NCI-H82 treated with DMSO at 0.1 percent for 48 hours (cell line): Measurements from ENCODE around the gene ZFP36.
"Not testable (repeated sequence)": the region's sequence is repeated elsewhere in the genome, so short reads cannot be mapped to it uniquely, and the experiment has no call there.

Experiments
- DNase-seq: peaks from one replicate; lab custom pipeline; 2025; ENCODE audit not compliant: unreplicated experiment; lab: John Stamatoyannopoulos, UW

The ZFP36 gene

GRCh38 chr19:39406656-39407409 is at the start of gene ZFP36:
TSS of gene ZFP36 (plus strand) at chr19:39406847. CDS start at chr19:39406905, 58 bp downstream.
- DNase-seq: no peak

GRCh38 chr19:39359026-39359425 is 47.6 kb upstream of the ZFP36 start:
- no peak for DNase-seq

- DNase-seq: no peak
Observed at GRCh38 chr19:39360599-39360998, 46.0 kb upstream of the ZFP36 start.

GRCh38 chr19:39362682-39363657 is 43.7 kb upstream of the ZFP36 start:
- DNase-seq: no peak

GRCh38 chr19:39363901-39364457 is 42.7 kb upstream of the ZFP36 start:
- DNase-seq: no peak

GRCh38 chr19:39365531-39365930 is 41.1 kb upstream of the ZFP36 start:
- no peak for DNase-seq

GRCh38 chr19:39369200-39369599 is 37.4 kb upstream of the ZFP36 start:
- DNase-seq: no peak

GRCh38 chr19:39370735-39371134 is 35.9 kb upstream of the ZFP36 start:
- DNase-seq: no peak

- no peak for DNase-seq
Observed at GRCh38 chr19:39372047-39372802, 34.4 kb upstream of the ZFP36 start.

GRCh38 chr19:39372941-39373340 is 33.7 kb upstream of the ZFP36 start:
- no peak for DNase-seq

- no peak for DNase-seq
Observed at GRCh38 chr19:39375929-39376328, 30.7 kb upstream of the ZFP36 start.

GRCh38 chr19:39377373-39378362 is 29.0 kb upstream of the ZFP36 start:
- DNase-seq: no peak

GRCh38 chr19:39379366-39379765 is 27.3 kb upstream of the ZFP36 start:
- not testable (repeated sequence) for DNase-seq

GRCh38 chr19:39379865-39380396 is 26.7 kb upstream of the ZFP36 start:
- no peak for DNase-seq

GRCh38 chr19:39380521-39381502 is 25.8 kb upstream of the ZFP36 start:
- no peak for DNase-seq

GRCh38 chr19:39381910-39382611 is 24.6 kb upstream of the ZFP36 start:
- no peak for DNase-seq

GRCh38 chr19:39382991-39383828 is 23.4 kb upstream of the ZFP36 start:
- DNase-seq: no peak
